Naive thymus-derived CD4-positive, alpha-beta T cell (primary cell): ENCODE results near the gene ARL5A. TPM values are rescaled to one million over a fixed set of nuclear protein-coding genes. Genes with fewer than 3 reads are reported as not detected.

Source experiments
- ATAC-seq: fragments of 150-1000 bp; cut with Tn5 transposase; 2 replicates; pipeline ENCODE4 v1.10.0; 2021; ENCODE audit warnings: mild to moderate bottlenecking, moderate library complexity
- CTCF ChIA-PET: fragments of 350-600 bp; sonication (Branson Sonifier 250); formaldehyde crosslinking; loops from one replicate; lab custom pipeline; 2021; ENCODE audit warnings: antibody characterized with exemption; lab: Charles Lee
- POLR2A ChIA-PET: fragments of 350-600 bp; sonication (Branson Sonifier 250); formaldehyde crosslinking; loops from one replicate; lab custom pipeline; 2021; ENCODE audit warnings: antibody characterized with exemption, inconsistent platforms; lab: Charles Lee
- DNase-seq, 9 donors: peaks; one replicate each; pipeline versions ENCODE4 v3.0.0 to v3.0.0-alpha.2; 2020 to 2022; ENCODE audit warnings: mixed read lengths in 1 of 9
- H3K27ac ChIP-seq: one replicate; pipeline ENCODE4 v1.7.0; 2013; ENCODE audit warnings: mild to moderate bottlenecking, low read depth, low read length, moderate library complexity
- H3K27me3 ChIP-seq, 2 donors: one replicate each; pipeline ENCODE4 v1.7.0; 2013; ENCODE audit warnings: low read length in 2 of 2, mild to moderate bottlenecking in 2 of 2, moderate library complexity in 2 of 2; ENCODE audit not compliant: control insufficient read depth in 2 of 2, insufficient read depth in 2 of 2
- H3K36me3 ChIP-seq, 3 experiments: 1 replicate in 2 of 3; 2 replicates in 1 of 3; pipeline ENCODE4 v1.7.0; 2013; ENCODE audit warnings: low read length in 3 of 3, mild to moderate bottlenecking in 3 of 3, moderate library complexity in 1 of 3; ENCODE audit not compliant: insufficient read depth in 3 of 3, control insufficient read depth in 2 of 3
- H3K4me1 ChIP-seq, 2 donors: one replicate each; pipeline ENCODE4 v1.7.0; 2013; ENCODE audit warnings: low read length in 2 of 2, mild to moderate bottlenecking in 2 of 2, moderate library complexity in 1 of 2; ENCODE audit not compliant: control insufficient read depth in 2 of 2, insufficient read depth in 2 of 2
- H3K4me3 ChIP-seq: 2 replicates; pipeline ENCODE4 v1.7.0; 2013; ENCODE audit warnings: mild to moderate bottlenecking, low read length
- H3K9me3 ChIP-seq, 3 experiments: 1 replicate in 2 of 3; 2 replicates in 1 of 3; pipeline ENCODE4 v1.7.0; 2013; ENCODE audit warnings: low read length in 3 of 3; ENCODE audit not compliant: control insufficient read depth in 2 of 3
- H3K27ac Mint-ChIP-seq, 9 donors: one replicate each; pipeline ENCODE4 v1.8.0; 2020 to 2022; ENCODE audit warnings: mixed read lengths in 9 of 9, mild to moderate bottlenecking in 8 of 9, moderate library complexity in 5 of 9, inconsistent platforms in 2 of 9
- H3K27me3 Mint-ChIP-seq, 5 donors: one replicate each; pipeline ENCODE4 v1.8.0; 2021 to 2022; ENCODE audit warnings: mixed read lengths in 5 of 5, mild to moderate bottlenecking in 1 of 5
- H3K36me3 Mint-ChIP-seq, 5 donors: one replicate each; pipeline ENCODE4 v1.8.0; 2020 to 2022; ENCODE audit warnings: mixed read lengths in 5 of 5, mild to moderate bottlenecking in 3 of 5, inconsistent platforms in 1 of 5
- H3K4me1 Mint-ChIP-seq, 7 donors: one replicate each; pipeline ENCODE4 v1.8.0; 2020 to 2022; ENCODE audit warnings: mixed read lengths in 7 of 7, mild to moderate bottlenecking in 3 of 7, inconsistent platforms in 1 of 7
- H3K4me3 Mint-ChIP-seq, 10 donors: one replicate each; pipeline ENCODE4 v1.8.0; 2020 to 2022; ENCODE audit warnings: mild to moderate bottlenecking in 10 of 10, mixed read lengths in 10 of 10, moderate library complexity in 6 of 10, inconsistent platforms in 2 of 10
- H3K9me3 Mint-ChIP-seq, 11 donors: one replicate each; pipeline ENCODE4 v1.8.0; 2020 to 2022; ENCODE audit warnings: mixed read lengths in 11 of 11, mild to moderate bottlenecking in 4 of 11, inconsistent platforms in 1 of 11, moderate library complexity in 1 of 11
- intact Hi-C, 2 donors: fragments of 100-400 bp; cut with micrococcal nuclease; formaldehyde crosslinking; loops; one replicate each; pipeline ENCODE4 v1.15.1; 2023
- polyA plus RNA-seq, 2 donors: library from polyadenylated mRNA; unstranded; fragments of 300-500 nt; fragmentation: Illumina TruSeq; gene quantifications; one replicate each; pipeline ENCODE4 v1.2.3, GENCODE V29; 2021
- total RNA-seq, 6 experiments: library from RNA in 5 of 6; stranded (reverse) in 5 of 6; gene quantifications; 1 replicate in 5 of 6; 2 replicates in 1 of 6; pipeline ENCODE4 v1.2.3 and lab custom pipeline; 2021 to 2026

The ARL5A gene
- total and polyA plus RNA-seq, 7 experiments from 2014 or later, result 25.8 to 68.3 (median 35.6) TPM

DNA sequence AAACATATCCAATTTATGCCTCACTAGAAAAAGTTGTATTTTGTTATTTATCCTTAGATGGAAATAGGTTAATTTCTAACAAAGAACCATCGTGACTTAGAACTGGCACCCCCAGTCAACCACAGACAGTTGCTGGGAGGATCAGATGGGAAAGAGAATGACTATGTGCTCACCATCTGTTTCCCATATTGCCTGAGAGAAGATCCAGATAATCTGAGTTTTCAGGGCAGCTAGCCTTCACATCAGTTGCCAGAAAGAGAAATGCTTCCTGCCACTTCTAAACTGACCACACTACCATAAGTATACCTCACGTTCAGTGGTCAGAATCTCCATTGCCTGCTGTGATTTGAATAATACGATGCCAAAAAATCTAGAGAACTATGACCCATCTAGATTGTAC, 65.5 kb downstream of the ARL5A start:
- H3K36me3 Mint-ChIP-seq, result peaks cover 0 to 13% (median 0%) of the 10 kb centered on the region in 5 donors
- peaks cover 2 to 28% (median 8%) of the 10 kb centered on the region in 7 donors for H3K4me1 Mint-ChIP-seq
- H3K27ac ChIP-seq, result no peak overlapping the region
- CTCF ChIA-PET, result no interaction called here
- H3K9me3 ChIP-seq, result no peaks in the 10 kb centered on the region
- no peak overlapping the region for H3K4me3 Mint-ChIP-seq
- H3K4me3 ChIP-seq, result no peak overlapping the region
- intact Hi-C loops, result no loop called here
- POLR2A ChIA-PET, result no interaction called here
- no peaks in the 10 kb centered on the region for H3K27me3 Mint-ChIP-seq
- ATAC-seq, result no peak
- H3K36me3 ChIP-seq, result no peaks in the 10 kb centered on the region
- peaks cover 0 to 1% (median 0%) of the 10 kb centered on the region in 11 donors for H3K9me3 Mint-ChIP-seq
- H3K27me3 ChIP-seq, result no peaks in the 10 kb centered on the region
- H3K27ac Mint-ChIP-seq, result no peak overlapping the region
- DNase-seq, result no peak
- H3K4me1 ChIP-seq, result no peaks in the 10 kb centered on the region

GRCh38 chr2:151761687-151762086, 66.5 kb downstream of the ARL5A start:
- no peaks in the 10 kb centered on the region for H3K27me3 Mint-ChIP-seq
- intact Hi-C loops, result no loop called here

GRCh38 chr2:151761193-151761592, 67.0 kb downstream of the ARL5A start:
- H3K36me3 Mint-ChIP-seq, result peaks cover 0 to 16% (median 7%) of the 10 kb centered on the region in 5 donors
- H3K9me3 Mint-ChIP-seq, result peaks cover 0 to 1% (median 0%) of the 10 kb centered on the region in 11 donors
- Histone ChIP-seq H3K27ac (no peak overlapping the region), H3K4me3 (no peak overlapping the region), H3K36me3 (no peaks in the 10 kb centered on the region), H3K4me1 (no peaks in the 10 kb centered on the region), H3K27me3 (no peaks in the 10 kb centered on the region), H3K9me3 (no peaks in the 10 kb centered on the region)
- intact Hi-C loops, result no loop called here
- CTCF ChIA-PET, result no interaction called here
- H3K27ac Mint-ChIP-seq, result no peak overlapping the region
- DNase-seq, result no peak
- no peak overlapping the region for H3K4me3 Mint-ChIP-seq
- peaks cover 0 to 16% (median 2%) of the 10 kb centered on the region in 7 donors for H3K4me1 Mint-ChIP-seq
- ATAC-seq, result no peak
- no peaks in the 10 kb centered on the region for H3K27me3 Mint-ChIP-seq
- POLR2A ChIA-PET, result no interaction called here

More at GRCh38 chr2:151761687-151762086, 66.5 kb downstream of the ARL5A start:
- H3K9me3 Mint-ChIP-seq, result peaks cover 0 to 1% (median 0%) of the 10 kb centered on the region in 11 donors
- no peak for ATAC-seq
- Histone ChIP-seq H3K27ac (no peak overlapping the region), H3K4me3 (no peak overlapping the region), H3K9me3 (no peaks in the 10 kb centered on the region), H3K27me3 (no peaks in the 10 kb centered on the region), H3K36me3 (no peaks in the 10 kb centered on the region), H3K4me1 (no peaks in the 10 kb centered on the region)
- H3K4me3 Mint-ChIP-seq, result no peak overlapping the region
- peaks cover 0 to 16% (median 3%) of the 10 kb centered on the region in 5 donors for H3K36me3 Mint-ChIP-seq
- ChIA-PET CTCF (no interaction called here), POLR2A (no interaction called here)
- no peak for DNase-seq
- H3K27ac Mint-ChIP-seq, result no peak overlapping the region
- peaks cover 2 to 21% (median 7%) of the 10 kb centered on the region in 7 donors for H3K4me1 Mint-ChIP-seq

DNA sequence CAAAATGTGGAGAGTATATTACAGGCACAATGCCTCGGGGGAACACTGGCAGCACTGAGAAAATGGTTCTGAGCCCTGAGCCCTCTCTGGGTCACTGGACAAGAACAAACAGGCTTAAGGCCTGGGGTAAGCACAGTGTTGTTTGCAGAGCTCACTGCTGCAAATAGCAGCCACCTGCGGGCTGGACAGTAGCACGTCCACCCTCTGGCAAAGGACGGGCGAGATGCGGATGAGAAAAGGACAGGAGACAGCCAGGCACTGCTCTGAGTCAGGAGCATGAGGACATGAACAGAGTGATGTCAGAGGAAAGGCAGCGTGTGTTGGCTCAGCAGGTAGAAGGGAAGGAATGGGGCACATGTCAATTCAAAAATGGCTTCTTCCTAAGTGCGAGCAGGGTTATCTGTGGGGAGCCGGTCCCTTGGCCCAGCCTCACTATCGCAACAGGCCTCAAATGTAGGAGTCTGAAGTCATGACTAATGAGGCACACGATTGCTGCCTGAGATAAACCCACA, 68.0 kb downstream of the ARL5A start:
- no peaks in the 10 kb centered on the region for H3K27me3 ChIP-seq
- H3K27me3 Mint-ChIP-seq, result no peaks in the 10 kb centered on the region
- no peak overlapping the region for H3K27ac Mint-ChIP-seq
- H3K9me3 Mint-ChIP-seq, result peaks cover 0 to 1% (median 0%) of the 10 kb centered on the region in 11 donors
- peaks cover 0 to 9% (median 4%) of the 10 kb centered on the region in 5 donors for H3K36me3 Mint-ChIP-seq
- peaks cover 0 to 6% (median 0%) of the 10 kb centered on the region in 7 donors for H3K4me1 Mint-ChIP-seq
- POLR2A ChIA-PET, result interaction anchor here (0.7 kb wide), 1 partner anchor 136 kb away, joined by 4 read pairs; no protein-coding TSS in a partner anchor
- CTCF ChIA-PET, result no interaction called here
- no peak overlapping the region for H3K4me3 Mint-ChIP-seq
- no peak overlapping the region for H3K4me3 ChIP-seq
- intact Hi-C loops, result no loop called here
- DNase-seq (no peak), ATAC-seq (no peak)
- H3K36me3 ChIP-seq, result no peaks in the 10 kb centered on the region
- no peak overlapping the region for H3K27ac ChIP-seq
- H3K9me3 ChIP-seq, result no peaks in the 10 kb centered on the region
- no peaks in the 10 kb centered on the region for H3K4me1 ChIP-seq

GRCh38 chr2:151758744-151759143, 69.5 kb downstream of the ARL5A start:
- Mint-ChIP-seq H3K9me3 (no peaks in the 10 kb centered on the region), H3K4me3 (no peak overlapping the region), H3K27me3 (no peaks in the 10 kb centered on the region), H3K27ac (no peak overlapping the region), H3K4me1 (no peaks in the 10 kb centered on the region), H3K36me3 (peaks cover 0 to 9% (median 4%) of the 10 kb centered on the region in 5 donors)
- ChIA-PET POLR2A (no interaction called here), CTCF (no interaction called here)
- ATAC-seq (no peak), DNase-seq (no peak)
- H3K4me1 ChIP-seq, result no peaks in the 10 kb centered on the region
- H3K27me3 ChIP-seq, result no peaks in the 10 kb centered on the region
- H3K4me3 ChIP-seq, result no peak overlapping the region
- no peak overlapping the region for H3K27ac ChIP-seq
- intact Hi-C loops, result no loop called here
- no peaks in the 10 kb centered on the region for H3K9me3 ChIP-seq
- H3K36me3 ChIP-seq, result no peaks in the 10 kb centered on the region

DNA sequence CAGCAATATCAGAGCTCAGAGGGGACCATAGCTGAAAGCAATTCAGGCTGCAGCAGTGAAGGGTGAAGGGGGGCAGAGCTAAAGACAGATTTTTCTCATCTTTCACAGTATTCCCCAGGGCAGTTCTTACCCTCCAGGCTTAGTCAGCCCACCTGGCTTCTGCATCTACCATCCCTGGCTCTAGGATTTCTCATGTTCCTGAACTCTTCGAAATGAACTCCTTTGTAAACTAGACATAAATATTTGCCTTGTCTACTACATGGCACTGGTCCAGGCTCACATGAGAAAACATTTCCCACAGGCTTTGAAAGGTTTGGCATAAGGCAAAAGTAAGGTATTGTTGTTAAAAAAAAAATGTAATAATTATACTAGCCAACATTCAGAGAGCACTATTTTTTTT, 70.4 kb downstream of the ARL5A start:
- Histone ChIP-seq H3K4me1 (no peaks in the 10 kb centered on the region), H3K4me3 (no peak overlapping the region), H3K27me3 (no peaks in the 10 kb centered on the region), H3K36me3 (no peaks in the 10 kb centered on the region), H3K27ac (no peak overlapping the region), H3K9me3 (no peaks in the 10 kb centered on the region)
- ChIA-PET CTCF (no interaction called here), POLR2A (no interaction called here)
- ATAC-seq (no peak), DNase-seq (no peak)
- no peaks in the 10 kb centered on the region for H3K4me1 Mint-ChIP-seq
- no peak overlapping the region for H3K4me3 Mint-ChIP-seq
- H3K27me3 Mint-ChIP-seq, result no peaks in the 10 kb centered on the region
- no peaks in the 10 kb centered on the region for H3K9me3 Mint-ChIP-seq
- intact Hi-C loops, result no loop called here
- no peak overlapping the region for H3K27ac Mint-ChIP-seq
- peaks cover 0 to 9% (median 4%) of the 10 kb centered on the region in 5 donors for H3K36me3 Mint-ChIP-seq

DNA sequence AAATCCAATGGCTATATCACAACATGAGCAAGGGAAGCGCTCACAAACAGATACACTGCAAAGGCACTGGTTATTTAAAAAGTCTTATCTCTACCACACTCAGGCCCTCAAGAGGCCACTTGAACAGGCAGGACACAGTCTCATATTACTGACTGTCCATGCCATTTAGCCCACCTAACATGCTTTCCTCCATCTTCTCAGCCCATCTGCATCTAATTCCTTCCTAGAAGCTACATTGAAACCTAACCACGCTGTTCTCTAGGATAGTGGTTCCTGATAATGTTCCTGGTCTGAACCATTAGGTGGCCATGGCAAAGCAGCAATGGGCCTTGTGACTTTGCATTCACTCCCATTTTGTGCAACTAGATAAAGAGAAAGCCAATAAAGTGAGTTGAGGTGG, 71.4 kb downstream of the ARL5A start:
- H3K27me3 ChIP-seq, result no peaks in the 10 kb centered on the region
- H3K4me1 Mint-ChIP-seq, result no peaks in the 10 kb centered on the region
- intact Hi-C loops, result no loop called here
- H3K4me1 ChIP-seq, result no peaks in the 10 kb centered on the region
- no peak overlapping the region for H3K4me3 Mint-ChIP-seq
- POLR2A ChIA-PET, result no interaction called here
- H3K27me3 Mint-ChIP-seq, result no peaks in the 10 kb centered on the region
- peaks cover 0 to 9% (median 4%) of the 10 kb centered on the region in 5 donors for H3K36me3 Mint-ChIP-seq
- ATAC-seq, result no peak
- no peak overlapping the region for H3K4me3 ChIP-seq
- H3K9me3 Mint-ChIP-seq, result no peaks in the 10 kb centered on the region
- CTCF ChIA-PET, result no interaction called here
- H3K27ac Mint-ChIP-seq, result no peak overlapping the region
- H3K36me3 ChIP-seq, result no peaks in the 10 kb centered on the region
- no peaks in the 10 kb centered on the region for H3K9me3 ChIP-seq
- no peak overlapping the region for H3K27ac ChIP-seq
- no peak for DNase-seq
